Keratinocyte (primary cell): Measurements from ENCODE around the gene SMG7.

Experiments used
- CTCF ChIP-seq, 3 experiments: IDR thresholded peaks in 1 of 3; conservative IDR thresholded peaks in 1 of 3; optimal IDR thresholded peaks in 1 of 3; 2 replicates in 2 of 3; 3 replicates in 1 of 3; pipeline versions ENCODE3 to v1.5.1; 2011; ENCODE audit warnings: low read length in 3 of 3, mild to moderate bottlenecking in 3 of 3, moderate library complexity in 2 of 3, control low read depth in 1 of 3, inconsistent platforms in 1 of 3; ENCODE audit not compliant: insufficient read depth in 2 of 3; ENCODE audit errors: extremely low read depth in 1 of 3
- EZH2 ChIP-seq: IDR thresholded peaks from one replicate; pipeline ENCODE4 v1.6.1; 2012; ENCODE audit warnings: inconsistent platforms, mild to moderate bottlenecking, low read length, moderate library complexity

DNA sequence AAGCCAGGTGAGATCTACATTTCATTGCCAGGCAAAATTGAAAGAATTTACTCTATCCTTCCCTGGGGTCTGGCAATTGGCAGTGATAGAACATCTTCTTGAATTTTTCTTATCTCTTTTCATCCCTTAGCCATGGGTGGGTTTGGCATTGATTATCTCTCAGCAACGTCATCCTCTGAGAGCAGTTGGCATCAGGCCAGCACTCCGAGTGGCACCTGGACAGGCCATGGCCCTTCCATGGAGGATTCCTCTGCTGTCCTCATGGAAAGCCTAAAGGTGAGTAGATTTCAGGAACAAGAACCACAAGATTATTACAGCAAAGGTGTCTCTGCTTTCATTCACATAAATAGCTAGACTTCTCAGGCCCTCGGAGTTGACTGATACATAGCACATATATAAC lies 78.6 kb downstream of the SMG7 start:
- no peak for TF ChIP-seq CTCF (optimal IDR thresholded peaks at IDR 0.05 in 1 of 3, IDR thresholded peaks at IDR 0.05 in 1 of 3, conservative IDR thresholded peaks at IDR 0.05 in 1 of 3; ENCODE audit: extremely low read depth in 1 of 3, insufficient read depth in 2 of 3, low read length in 3 of 3)
- no peak for TF ChIP-seq EZH2
